Measurements from ENCODE around the gene ZNF621.

ZNF621 gene

DNA sequence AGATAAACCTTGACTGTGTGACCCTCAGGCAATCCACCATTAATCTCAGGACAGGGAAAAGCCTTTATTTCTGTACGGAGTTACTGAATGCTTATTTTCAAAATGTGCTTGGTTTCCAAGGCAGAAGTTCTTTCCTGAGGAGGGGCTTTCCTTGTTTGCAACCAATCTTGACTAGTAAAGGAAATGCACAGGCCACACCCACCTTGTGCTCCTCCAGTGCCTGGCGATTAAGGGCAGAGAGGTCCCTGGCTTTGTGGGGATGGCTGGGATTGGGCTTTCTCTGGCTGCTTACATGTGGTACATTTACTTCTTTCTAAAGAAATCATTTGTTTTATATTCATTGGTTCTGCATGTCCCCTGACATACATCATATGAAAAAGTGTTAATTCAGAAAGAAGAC, 47.8 kb downstream of the ZNF621 start (continued):
- no peak for TF ChIP-seq PRDM10 (tag by site-specific recombination; IDR thresholded peaks at IDR 0.05)
- TF ChIP-seq ZNF174 (tag by site-specific recombination; IDR thresholded peaks at IDR 0.05): no peak
- TF ChIP-seq ELK4 (IDR thresholded peaks at IDR 0.05; ENCODE audit: borderline replicate concordance, low read depth, low read length): no peak
- TF ChIP-seq ZFP3 (tag by site-specific recombination; IDR thresholded peaks at IDR 0.05; ENCODE audit: low read depth): no peak
- TF ChIP-seq ZNF558 (tag by site-specific recombination; IDR thresholded peaks at IDR 0.05): no peak
- TF ChIP-seq, protein P1, sequence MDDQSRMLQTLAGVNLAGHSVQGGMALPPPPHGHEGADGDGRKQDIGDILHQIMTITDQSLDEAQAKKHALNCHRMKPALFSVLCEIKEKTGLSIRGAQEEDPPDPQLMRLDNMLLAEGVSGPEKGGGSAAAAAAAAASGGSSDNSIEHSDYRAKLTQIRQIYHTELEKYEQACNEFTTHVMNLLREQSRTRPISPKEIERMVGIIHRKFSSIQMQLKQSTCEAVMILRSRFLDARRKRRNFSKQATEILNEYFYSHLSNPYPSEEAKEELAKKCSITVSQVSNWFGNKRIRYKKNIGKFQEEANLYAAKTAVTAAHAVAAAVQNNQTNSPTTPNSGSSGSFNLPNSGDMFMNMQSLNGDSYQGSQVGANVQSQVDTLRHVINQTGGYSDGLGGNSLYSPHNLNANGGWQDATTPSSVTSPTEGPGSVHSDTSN (CRISPR knock-in tag; IDR thresholded peaks at IDR 0.05): no peak
- TF ChIP-seq ZBTB8A (tag by site-specific recombination; IDR thresholded peaks at IDR 0.05): no peak
- no peak for TF ChIP-seq ZNF707 (tag by site-specific recombination; IDR thresholded peaks at IDR 0.05)
- no peak for TF ChIP-seq ZNF423 (tag by site-specific recombination; IDR thresholded peaks at IDR 0.05)
- no peak for TF ChIP-seq TCF7L2 (IDR thresholded peaks at IDR 0.05; ENCODE audit: borderline replicate concordance, low read depth, low read length)
- TF ChIP-seq MZF1 (tag by site-specific recombination; IDR thresholded peaks at IDR 0.05; ENCODE audit: borderline replicate concordance): no peak

GRCh38 chr3:40574050-40574449, 49.3 kb downstream of the ZNF621 start:
- Histone ChIP-seq H3K27ac (ENCODE audit: extremely low read depth, low read depth, low read length) (no peak overlapping the region), H3K36me3 (ENCODE audit: control insufficient read depth in 2 of 2, insufficient read depth in 1 of 2, low read length in 2 of 2) (no peaks in the 10 kb centered on the region), H3K4me1 (ENCODE audit: control insufficient read depth, insufficient read depth, low read length) (no peaks in the 10 kb centered on the region), H3K9me3 (ENCODE audit: control insufficient read depth, insufficient read depth, low read depth, low read length) (no peaks in the 10 kb centered on the region), H3K4me3 (ENCODE audit: low read depth, low read length) (no peak overlapping the region)
- ChIA-PET CTCF (no interaction called here), POLR2A (no interaction called here)
- 0 out of 2 replicates have a peak, but pooled peaks have one; percentile 10 for TF ChIP-seq EGR2 (tag by site-specific recombination; IDR thresholded peaks at IDR 0.05; ENCODE audit: low read depth)
- no peak for TF ChIP-seq IKZF3 (tag by site-specific recombination; IDR thresholded peaks at IDR 0.05)
- TF ChIP-seq ZNF76 (tag by site-specific recombination; IDR thresholded peaks at IDR 0.05; ENCODE audit: borderline replicate concordance, low read depth): no peak

DNA sequence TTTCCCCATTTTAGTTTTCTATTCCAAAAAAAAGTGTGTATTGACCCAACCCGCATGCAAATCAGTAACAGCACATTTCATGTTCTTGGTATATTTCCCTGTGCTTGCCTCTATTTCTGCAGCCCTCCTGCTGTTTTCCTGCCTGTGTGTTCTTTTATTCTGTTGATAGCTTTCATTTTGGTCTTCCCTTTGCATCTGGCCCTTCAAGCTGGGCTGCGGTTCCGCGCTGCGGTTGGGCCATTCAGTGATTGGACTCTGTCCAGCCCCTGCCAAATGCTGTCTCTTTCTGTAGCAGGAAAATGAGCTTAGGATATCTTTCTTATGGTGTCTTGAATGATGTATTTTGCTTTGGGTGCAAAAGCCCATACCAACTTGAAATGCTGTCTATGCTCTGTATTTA, 49.9 kb downstream of the ZNF621 start:
- ChIA-PET POLR2A (no interaction called here), CTCF (no interaction called here)
- Histone ChIP-seq H3K4me1 (ENCODE audit: control insufficient read depth, insufficient read depth, low read length) (no peaks in the 10 kb centered on the region), H3K9me3 (ENCODE audit: control insufficient read depth, insufficient read depth, low read depth, low read length) (no peaks in the 10 kb centered on the region), H3K4me3 (ENCODE audit: low read depth, low read length) (no peak overlapping the region), H3K27ac (ENCODE audit: extremely low read depth, low read depth, low read length) (no peak overlapping the region), H3K36me3 (ENCODE audit: control insufficient read depth in 2 of 2, insufficient read depth in 1 of 2, low read length in 2 of 2) (no peaks in the 10 kb centered on the region)
- TF ChIP-seq ZXDB (tag by site-specific recombination; IDR thresholded peaks at IDR 0.05): no peak
- no peak for TF ChIP-seq ZNF777 (tag by site-specific recombination; IDR thresholded peaks at IDR 0.05; ENCODE audit: borderline replicate concordance)
